BE2C (cell line): ENCODE results near the gene ICAM3.
A peak's percentile ranks its signal among the peaks of the same experiment; 100 is the strongest.

Experiments
- DNase-seq: peaks from one replicate; pipeline ENCODE4 v3.0.0-alpha.2; 2020
- H3K27me3 ChIP-seq: fragments of 250-450 bp; sonication (Bioruptor Pico); 2 replicates; pipeline ENCODE4 v1.5.1; 2020; ENCODE audit warnings: mild to moderate bottlenecking
- H3K36me3 ChIP-seq: fragments of 250-450 bp; sonication (Bioruptor Pico); 2 replicates; pipeline ENCODE4 v1.5.1; 2020; ENCODE audit warnings: mild to moderate bottlenecking
- H3K4me1 ChIP-seq: fragments of 250-450 bp; sonication (Bioruptor Pico); 2 replicates; pipeline ENCODE4 v1.5.1; 2020
- H3K4me3 ChIP-seq: 2 replicates; pipeline ENCODE4 v1.5.1; 2011; ENCODE audit warnings: low read depth, low read length
- H3K9me3 ChIP-seq: fragments of 250-450 bp; sonication (Bioruptor Pico); 2 replicates; pipeline ENCODE4 v1.5.1; 2020
- TF ChIP-seq, protein P1 (sequence below): IDR thresholded peaks from 2 replicates; pipeline ENCODE4 v1.5.1; 2012; ENCODE audit warnings: mild to moderate bottlenecking, low read depth, low read length

The ICAM3 gene

GRCh38 chr19:10335352-10335985 is 4.0 kb downstream of the ICAM3 start:
- Histone ChIP-seq H3K9me3 (no peaks in the 10 kb centered on the region), H3K4me1 (no peaks in the 10 kb centered on the region), H3K36me3 (peaks cover 13% of the 10 kb centered on the region), H3K27me3 (no peaks in the 10 kb centered on the region), H3K4me3 (no peak overlapping the region; the same call in 1 of the 2 replicates)
- TF ChIP-seq, protein P1, sequence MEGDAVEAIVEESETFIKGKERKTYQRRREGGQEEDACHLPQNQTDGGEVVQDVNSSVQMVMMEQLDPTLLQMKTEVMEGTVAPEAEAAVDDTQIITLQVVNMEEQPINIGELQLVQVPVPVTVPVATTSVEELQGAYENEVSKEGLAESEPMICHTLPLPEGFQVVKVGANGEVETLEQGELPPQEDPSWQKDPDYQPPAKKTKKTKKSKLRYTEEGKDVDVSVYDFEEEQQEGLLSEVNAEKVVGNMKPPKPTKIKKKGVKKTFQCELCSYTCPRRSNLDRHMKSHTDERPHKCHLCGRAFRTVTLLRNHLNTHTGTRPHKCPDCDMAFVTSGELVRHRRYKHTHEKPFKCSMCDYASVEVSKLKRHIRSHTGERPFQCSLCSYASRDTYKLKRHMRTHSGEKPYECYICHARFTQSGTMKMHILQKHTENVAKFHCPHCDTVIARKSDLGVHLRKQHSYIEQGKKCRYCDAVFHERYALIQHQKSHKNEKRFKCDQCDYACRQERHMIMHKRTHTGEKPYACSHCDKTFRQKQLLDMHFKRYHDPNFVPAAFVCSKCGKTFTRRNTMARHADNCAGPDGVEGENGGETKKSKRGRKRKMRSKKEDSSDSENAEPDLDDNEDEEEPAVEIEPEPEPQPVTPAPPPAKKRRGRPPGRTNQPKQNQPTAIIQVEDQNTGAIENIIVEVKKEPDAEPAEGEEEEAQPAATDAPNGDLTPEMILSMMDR, result no peak
- DNase-seq, result no peak

- no peaks in the 10 kb centered on the region for H3K4me1 ChIP-seq
- H3K4me3 ChIP-seq, result peak overlapping the region; percentile 71
- peak; percentile 96 for DNase-seq
Measured at GRCh38 chr19:10334588-10335351, 4.7 kb downstream of the ICAM3 start.

DNA sequence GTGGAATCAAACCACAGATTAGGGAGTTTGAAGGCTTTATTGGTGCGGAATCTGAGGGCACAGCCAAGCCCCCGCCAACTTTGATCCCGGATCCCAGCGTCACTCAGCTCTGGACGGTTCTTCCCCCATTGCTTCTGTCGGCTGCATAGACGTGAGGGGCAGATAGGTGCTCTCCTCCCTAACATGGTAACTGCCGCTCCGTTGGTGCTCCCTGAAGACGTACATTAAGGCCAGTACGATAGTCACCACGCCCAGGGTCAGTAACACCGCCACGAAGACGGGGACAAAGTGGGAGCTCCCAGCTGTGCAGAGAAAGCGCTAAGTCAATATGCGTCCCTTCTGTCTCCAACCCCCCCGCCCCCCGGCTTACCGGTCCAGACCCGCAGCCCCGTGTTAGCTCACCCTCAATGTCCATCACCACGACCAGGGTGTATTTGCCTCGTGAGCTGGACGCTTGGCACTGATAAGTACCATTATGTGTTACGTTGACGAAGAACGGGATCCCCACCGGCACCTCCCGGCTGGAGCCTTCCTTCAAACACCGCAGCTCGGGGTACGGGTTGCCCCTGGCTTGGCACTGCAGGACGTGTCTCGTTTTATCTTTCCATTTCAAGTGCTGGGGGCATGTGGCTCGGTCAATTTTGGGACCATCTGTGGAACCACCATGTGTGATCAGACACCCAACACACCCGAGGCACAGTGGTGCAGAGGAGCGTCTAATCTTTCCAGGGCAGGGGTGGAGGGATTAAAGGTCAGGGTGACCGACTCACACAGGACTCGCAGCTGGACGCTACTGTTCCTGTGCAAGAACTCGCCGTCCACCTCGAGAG is 5.5 kb downstream of the ICAM3 start:
- TF ChIP-seq, protein P1, result no peak
- DNase-seq, result no peak
- no peaks in the 10 kb centered on the region for H3K9me3 ChIP-seq

More at GRCh38 chr19:10334588-10335351, 4.7 kb downstream of the ICAM3 start:
- Histone ChIP-seq H3K36me3 (peaks cover 20% of the 10 kb centered on the region), H3K27me3 (no peaks in the 10 kb centered on the region), H3K9me3 (no peaks in the 10 kb centered on the region)
- TF ChIP-seq, protein P1, result peak; percentile 28; the same call in 1 of the 2 replicates

GRCh38 chr19:10332965-10333757 is 6.3 kb downstream of the ICAM3 start, which contains the start of gene RAVER1:
Gene RAVER1, minus strand, starts transcription at chr19:10333529. Its CDS starts 22 bp downstream, at chr19:10333507.
- peak; percentile 99 for DNase-seq
- peaks cover 36% of the 10 kb centered on the region for H3K36me3 ChIP-seq
- H3K9me3 ChIP-seq, result no peaks in the 10 kb centered on the region
- peak within 1 kb of the TSS; percentile 71 for H3K4me3 ChIP-seq
- H3K27me3 ChIP-seq, result no peaks in the 10 kb centered on the region
- TF ChIP-seq, protein P1, result no peak
- H3K4me1 ChIP-seq, result no peaks in the 10 kb centered on the region

More for the DNA sequence above, 5.5 kb downstream of the ICAM3 start:
- H3K4me1 ChIP-seq, result no peaks in the 10 kb centered on the region
- H3K36me3 ChIP-seq, result peaks cover 28% of the 10 kb centered on the region
- H3K27me3 ChIP-seq, result no peaks in the 10 kb centered on the region
- H3K4me3 ChIP-seq, result peak overlapping the region; percentile 71

DNA sequence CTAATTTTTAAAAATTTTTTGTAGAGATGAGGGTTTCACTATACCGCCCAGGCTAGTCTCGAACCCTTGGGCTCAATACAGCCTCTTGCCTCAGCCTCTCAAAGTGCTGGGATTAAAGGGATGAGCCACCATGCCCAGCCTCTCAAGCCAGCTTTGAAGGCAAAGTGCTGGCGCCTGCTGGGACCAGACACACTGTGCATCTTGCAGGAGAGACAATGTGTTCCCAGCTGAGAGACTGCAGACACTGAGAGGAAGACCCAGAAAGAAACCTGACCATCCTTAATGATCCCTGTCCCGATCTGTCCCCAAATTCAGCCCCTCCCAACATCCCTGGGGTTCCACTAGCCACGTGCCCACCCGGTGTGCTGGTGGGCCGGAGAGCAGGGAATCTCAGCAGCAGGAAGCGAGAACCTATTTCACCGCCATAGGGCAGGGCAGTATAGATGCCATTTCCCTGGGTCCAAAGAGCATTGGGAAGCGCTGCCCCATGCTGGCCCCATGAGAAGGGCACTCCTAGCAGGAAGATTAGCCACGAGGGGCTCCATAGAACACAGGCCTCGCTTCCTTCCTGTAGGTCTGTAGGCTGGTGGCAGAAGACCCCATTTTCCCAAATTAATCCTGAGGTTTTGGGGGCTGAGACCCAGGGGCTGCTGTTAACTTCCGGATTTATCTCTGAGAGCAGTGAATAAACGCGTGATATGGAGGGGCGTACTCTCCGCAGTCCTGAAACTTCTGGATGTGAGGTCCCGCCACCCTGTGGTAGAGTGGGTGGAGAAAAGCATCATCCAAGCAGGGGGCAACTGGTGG is 7.1 kb downstream of the ICAM3 start:
- H3K9me3 ChIP-seq, result no peaks in the 10 kb centered on the region
- no peak for DNase-seq
- TF ChIP-seq, protein P1, result peak; percentile 24; the same call in 1 of the 2 replicates
- H3K4me3 ChIP-seq, result peak overlapping the region; percentile 71
- no peaks in the 10 kb centered on the region for H3K4me1 ChIP-seq
- no peaks in the 10 kb centered on the region for H3K27me3 ChIP-seq
- peaks cover 44% of the 10 kb centered on the region for H3K36me3 ChIP-seq
